ENCODE data around the gene CD2BP2. TPM values are rescaled to one million over a fixed set of nuclear protein-coding genes. Genes with fewer than 3 reads are reported as not detected.

The CD2BP2 gene
- polyA plus RNA-seq, 1 donor (not counting 4 experiments of a cell fraction or from before 2014, with no cell fraction given): 49.5 TPM

DNA sequence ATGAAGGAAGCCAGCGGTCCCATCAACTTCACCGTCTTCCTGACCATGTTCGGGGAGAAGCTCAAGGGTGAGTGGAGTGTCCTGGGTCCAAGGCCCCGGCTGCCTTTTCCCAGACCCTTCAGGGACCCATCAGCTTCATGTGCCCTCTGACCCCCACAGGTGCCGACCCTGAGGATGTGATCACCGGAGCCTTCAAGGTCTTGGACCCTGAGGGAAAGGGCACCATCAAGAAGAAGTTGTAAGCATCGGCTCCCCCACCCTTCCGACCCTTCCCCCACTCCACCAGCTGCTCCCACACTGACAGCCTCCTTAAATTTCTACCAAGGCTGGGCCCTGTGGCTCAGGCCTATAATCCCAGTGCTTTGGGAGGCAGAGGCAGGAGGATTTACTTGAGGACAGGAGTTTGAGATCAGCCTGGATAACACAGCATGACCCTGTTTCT, 21.4 kb upstream of the CD2BP2 start:
- Histone ChIP-seq H3K27ac (ENCODE audit: control insufficient read depth, insufficient read depth, low read length) (no peak overlapping the region), H4K20me1 (ENCODE audit: control insufficient read depth, extremely low read depth, insufficient read depth, low read length) (no peaks in the 10 kb centered on the region), H3K79me2 (ENCODE audit: control insufficient read depth, insufficient read depth, low read length) (no peaks in the 10 kb centered on the region), H3K4me3 (ENCODE audit: control insufficient read depth in 2 of 3, extremely low read depth in 1 of 3, insufficient read depth in 2 of 3, low read depth in 1 of 3, low read length in 3 of 3) (no peak overlapping the region), H3K4me1 (ENCODE audit: control insufficient read depth, extremely low read depth, insufficient read depth, low read length) (peaks cover 9% of the 10 kb centered on the region), H3K27me3 (ENCODE audit: control insufficient read depth, extremely low read depth, insufficient read depth, low read length) (no peaks in the 10 kb centered on the region), H3K9me3 (ENCODE audit: control insufficient read depth, low read depth, low read length) (no peaks in the 10 kb centered on the region), H3K9ac (ENCODE audit: control insufficient read depth, extremely low read depth, insufficient read depth, low read length) (no peak overlapping the region), H2AFZ (ENCODE audit: control insufficient read depth, low read length) (no peak overlapping the region), H3K9me1 (ENCODE audit: control insufficient read depth, extremely low read depth, insufficient read depth, low read length) (no peaks in the 10 kb centered on the region), H3K4me2 (ENCODE audit: control insufficient read depth, extremely low read depth, insufficient read depth, low read depth, low read length) (no peak overlapping the region), H3K36me3 (ENCODE audit: control insufficient read depth in 2 of 2, extremely low read depth in 1 of 2, insufficient read depth in 2 of 2, low read length in 2 of 2) (peaks cover 0 to 2% of the 10 kb centered on the region in 2 experiments)
- DNase-seq (ENCODE audit: low read depth, low spot score): no peak
- FAIRE-seq: no peak
- TF ChIP-seq EZH2 (IDR thresholded peaks at IDR 0.05; ENCODE audit: low read length): no peak
- TF ChIP-seq, protein P1, sequence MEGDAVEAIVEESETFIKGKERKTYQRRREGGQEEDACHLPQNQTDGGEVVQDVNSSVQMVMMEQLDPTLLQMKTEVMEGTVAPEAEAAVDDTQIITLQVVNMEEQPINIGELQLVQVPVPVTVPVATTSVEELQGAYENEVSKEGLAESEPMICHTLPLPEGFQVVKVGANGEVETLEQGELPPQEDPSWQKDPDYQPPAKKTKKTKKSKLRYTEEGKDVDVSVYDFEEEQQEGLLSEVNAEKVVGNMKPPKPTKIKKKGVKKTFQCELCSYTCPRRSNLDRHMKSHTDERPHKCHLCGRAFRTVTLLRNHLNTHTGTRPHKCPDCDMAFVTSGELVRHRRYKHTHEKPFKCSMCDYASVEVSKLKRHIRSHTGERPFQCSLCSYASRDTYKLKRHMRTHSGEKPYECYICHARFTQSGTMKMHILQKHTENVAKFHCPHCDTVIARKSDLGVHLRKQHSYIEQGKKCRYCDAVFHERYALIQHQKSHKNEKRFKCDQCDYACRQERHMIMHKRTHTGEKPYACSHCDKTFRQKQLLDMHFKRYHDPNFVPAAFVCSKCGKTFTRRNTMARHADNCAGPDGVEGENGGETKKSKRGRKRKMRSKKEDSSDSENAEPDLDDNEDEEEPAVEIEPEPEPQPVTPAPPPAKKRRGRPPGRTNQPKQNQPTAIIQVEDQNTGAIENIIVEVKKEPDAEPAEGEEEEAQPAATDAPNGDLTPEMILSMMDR (optimal IDR thresholded peaks at IDR 0.05 in 1 of 3, IDR thresholded peaks at IDR 0.05 in 1 of 3, conservative IDR thresholded peaks at IDR 0.05 in 1 of 3; ENCODE audit: extremely low read depth in 1 of 3, insufficient read depth in 2 of 3, low read length in 3 of 3): no peak
- dilution Hi-C loops (cut with MboI; ENCODE audit: extremely low pct_ligation_motif_present, low sequenced_read_pairs): no loop called here

DNA sequence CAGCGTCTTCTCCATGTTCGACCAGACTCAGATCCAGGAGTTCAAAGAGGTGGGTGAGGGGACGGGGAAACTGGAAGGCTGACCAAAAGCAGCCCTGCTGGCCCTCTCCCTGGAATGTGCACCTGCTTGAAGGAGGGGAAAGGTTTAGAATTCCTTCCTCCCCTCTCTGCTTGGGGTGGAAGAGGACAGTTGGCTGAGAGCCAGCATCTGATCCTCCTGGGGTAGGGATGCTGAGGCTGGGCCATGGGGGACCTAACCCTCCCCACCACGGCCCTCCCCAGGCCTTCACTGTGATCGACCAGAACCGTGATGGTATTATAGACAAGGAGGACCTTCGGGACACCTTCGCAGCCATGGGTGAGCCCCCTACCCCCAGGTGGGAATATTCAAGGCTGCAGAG, 20.8 kb upstream of the CD2BP2 start:
- DNase-seq (ENCODE audit: low read depth, low spot score): no peak
- no peak for FAIRE-seq
- Histone ChIP-seq H3K4me1 (ENCODE audit: control insufficient read depth, extremely low read depth, insufficient read depth, low read length) (peaks cover 15% of the 10 kb centered on the region), H3K9me3 (ENCODE audit: control insufficient read depth, low read depth, low read length) (no peaks in the 10 kb centered on the region), H3K27ac (ENCODE audit: control insufficient read depth, insufficient read depth, low read length) (no peak overlapping the region), H3K79me2 (ENCODE audit: control insufficient read depth, insufficient read depth, low read length) (no peaks in the 10 kb centered on the region), H4K20me1 (ENCODE audit: control insufficient read depth, extremely low read depth, insufficient read depth, low read length) (no peaks in the 10 kb centered on the region), H3K9ac (ENCODE audit: control insufficient read depth, extremely low read depth, insufficient read depth, low read length) (no peak overlapping the region), H2AFZ (ENCODE audit: control insufficient read depth, low read length) (no peak overlapping the region), H3K9me1 (ENCODE audit: control insufficient read depth, extremely low read depth, insufficient read depth, low read length) (no peaks in the 10 kb centered on the region), H3K4me2 (ENCODE audit: control insufficient read depth, extremely low read depth, insufficient read depth, low read depth, low read length) (no peak overlapping the region), H3K36me3 (ENCODE audit: control insufficient read depth in 2 of 2, extremely low read depth in 1 of 2, insufficient read depth in 2 of 2, low read length in 2 of 2) (peaks cover 0 to 2% of the 10 kb centered on the region in 2 experiments), H3K4me3 (ENCODE audit: control insufficient read depth in 2 of 3, extremely low read depth in 1 of 3, insufficient read depth in 2 of 3, low read depth in 1 of 3, low read length in 3 of 3) (no peak overlapping the region), H3K27me3 (ENCODE audit: control insufficient read depth, extremely low read depth, insufficient read depth, low read length) (no peaks in the 10 kb centered on the region)
- dilution Hi-C loops (cut with MboI; ENCODE audit: extremely low pct_ligation_motif_present, low sequenced_read_pairs): no loop called here
- no peak for TF ChIP-seq EZH2 (IDR thresholded peaks at IDR 0.05; ENCODE audit: low read length)
- TF ChIP-seq, protein P1 (optimal IDR thresholded peaks at IDR 0.05 in 1 of 3, IDR thresholded peaks at IDR 0.05 in 1 of 3, conservative IDR thresholded peaks at IDR 0.05 in 1 of 3; ENCODE audit: extremely low read depth in 1 of 3, insufficient read depth in 2 of 3, low read length in 3 of 3): no peak

Data from keratinocyte (primary cell).